DOHH2 (cell line): ENCODE measurements around the gene PPP3CA.

Experiments
- H3F3A ChIP-seq: fragments of 200-600 bp; sonication (generic), shearing (Covaris generic); 2 replicates; pipeline ENCODE4 v1.6.0; 2016; ENCODE audit warnings: antibody characterized with exemption, mild to moderate bottlenecking; ENCODE audit not compliant: control insufficient read depth, insufficient read depth
- H3K27ac ChIP-seq: fragments of 200-600 bp; sonication (generic); 2 replicates; pipeline ENCODE4 v1.5.1; 2014; ENCODE audit warnings: low read depth, mild to moderate bottlenecking, low read length, moderate library complexity
- H3K27me3 ChIP-seq: fragments of 200-600 bp; sonication (generic); 2 replicates; pipeline ENCODE4 v1.6.1; 2014; ENCODE audit warnings: mild to moderate bottlenecking, low read length, mixed read lengths; ENCODE audit not compliant: control insufficient read depth
- H3K36me3 ChIP-seq: fragments of 200-600 bp; sonication (generic); 2 replicates; pipeline ENCODE4 v1.6.1; 2014; ENCODE audit warnings: mild to moderate bottlenecking, low read length, moderate library complexity, mixed read lengths; ENCODE audit not compliant: control insufficient read depth
- H3K4me1 ChIP-seq: fragments of 200-600 bp; sonication (generic); 2 replicates; pipeline ENCODE4 v1.6.1; 2014; ENCODE audit warnings: mild to moderate bottlenecking, low read length, mixed read lengths; ENCODE audit not compliant: control insufficient read depth
- H3K4me2 ChIP-seq: fragments of 200-600 bp; sonication (generic); 2 replicates; pipeline ENCODE4 v1.6.0; 2014; ENCODE audit warnings: mild to moderate bottlenecking, low read length, moderate library complexity
- H3K4me3 ChIP-seq: fragments of 200-600 bp; sonication (generic); 2 replicates; pipeline ENCODE4 v1.5.1; 2014; ENCODE audit warnings: mild to moderate bottlenecking, low read length, mixed read lengths
- H3K79me2 ChIP-seq: fragments of 200-600 bp; sonication (generic); 2 replicates; pipeline ENCODE4 v1.6.1; 2014; ENCODE audit warnings: mild to moderate bottlenecking, low read length, mixed read lengths; ENCODE audit not compliant: control insufficient read depth
- H3K9me2 ChIP-seq: fragments of 200-600 bp; sonication (generic); replicated peaks from 2 replicates; pipeline ENCODE4 v1.6.1; 2014; ENCODE audit warnings: mild to moderate bottlenecking, low read length, mixed read lengths; ENCODE audit not compliant: control insufficient read depth
- H3K9me3 ChIP-seq: fragments of 200-600 bp; sonication (generic); 2 replicates; pipeline ENCODE4 v1.6.1; 2014; ENCODE audit warnings: antibody characterized with exemption, low read length, mixed read lengths; ENCODE audit not compliant: control insufficient read depth, insufficient read depth
- H4K20me1 ChIP-seq: fragments of 200-600 bp; sonication (generic); 2 replicates; pipeline ENCODE4 v1.6.0; 2014; ENCODE audit warnings: low read depth, mild to moderate bottlenecking, antibody characterized with exemption, low read length, moderate library complexity; ENCODE audit not compliant: control insufficient read depth, insufficient read depth
- CTCF ChIP-seq: fragments of 200-600 bp; sonication (generic); IDR thresholded peaks from one replicate; pipeline ENCODE4 v1.5.1; 2014; ENCODE audit warnings: antibody characterized with exemption, mild to moderate bottlenecking, low read depth, low read length; ENCODE audit not compliant: poor library complexity, severe bottlenecking
- EZH2phosphoT487 ChIP-seq: fragments of 200-600 bp; sonication (generic); IDR thresholded peaks from 2 replicates; pipeline ENCODE4 v1.6.1; 2017; ENCODE audit warnings: borderline replicate concordance, mild to moderate bottlenecking, antibody characterized with exemption, low read length, moderate library complexity, mixed read lengths

The PPP3CA gene

GRCh38 chr4:101221294-101221693 is 126.0 kb downstream of the PPP3CA start:
- Histone ChIP-seq H3K27me3 (no peaks in the 10 kb centered on the region), H3K36me3 (no peaks in the 10 kb centered on the region), H3F3A (no peaks in the 10 kb centered on the region), H3K4me1 (0 out of 2 replicates have a peak, but pooled peaks cover 3% of the 10 kb centered on the region), H4K20me1 (no peaks in the 10 kb centered on the region), H3K4me2 (no peak overlapping the region), H3K9me3 (no peaks in the 10 kb centered on the region), H3K9me2 (no peaks in the 10 kb centered on the region), H3K4me3 (no peak overlapping the region), H3K27ac (no peak overlapping the region), H3K79me2 (peaks cover 4% of the 10 kb centered on the region; the same call in 1 of the 2 replicates)
- TF ChIP-seq CTCF, result no peak
- TF ChIP-seq EZH2phosphoT487, result no peak

GRCh38 chr4:101218894-101219293 is 128.4 kb downstream of the PPP3CA start:
- Histone ChIP-seq H3K9me2 (no peaks in the 10 kb centered on the region), H3K27ac (no peak overlapping the region), H3K9me3 (no peaks in the 10 kb centered on the region), H3K79me2 (peaks cover 4% of the 10 kb centered on the region; the same call in 1 of the 2 replicates), H3F3A (no peaks in the 10 kb centered on the region), H3K4me3 (no peak overlapping the region), H3K27me3 (no peaks in the 10 kb centered on the region), H3K36me3 (no peaks in the 10 kb centered on the region), H4K20me1 (no peaks in the 10 kb centered on the region), H3K4me1 (0 out of 2 replicates have a peak, but pooled peaks cover 3% of the 10 kb centered on the region), H3K4me2 (no peak overlapping the region)
- TF ChIP-seq CTCF, result no peak
- TF ChIP-seq EZH2phosphoT487, result no peak

GRCh38 chr4:101218346-101218745 is 129.0 kb downstream of the PPP3CA start:
- no peaks in the 10 kb centered on the region for H3K9me2 ChIP-seq
- TF ChIP-seq CTCF (no peak), EZH2phosphoT487 (no peak)
- no peak overlapping the region for H3K4me2 ChIP-seq
- H3K27ac ChIP-seq, result no peak overlapping the region
- H3K36me3 ChIP-seq, result no peaks in the 10 kb centered on the region
- H3K9me3 ChIP-seq, result no peaks in the 10 kb centered on the region
- H3K79me2 ChIP-seq, result peaks cover 4% of the 10 kb centered on the region; the same call in 1 of the 2 replicates
- H3K27me3 ChIP-seq, result no peaks in the 10 kb centered on the region
- no peaks in the 10 kb centered on the region for H3F3A ChIP-seq
- H3K4me3 ChIP-seq, result no peak overlapping the region
- 0 out of 2 replicates have a peak, but pooled peaks cover 3% of the 10 kb centered on the region for H3K4me1 ChIP-seq
- H4K20me1 ChIP-seq, result no peaks in the 10 kb centered on the region
